HepG2 (cell line): ENCODE data around the gene CMTM2. TPM values are rescaled to one million over a fixed set of nuclear protein-coding genes. Genes with fewer than 3 reads are reported as not detected.
A peak's percentile ranks its signal among the peaks of the same experiment; 100 is the strongest.

Experiments
- ATAC-seq: fragments of 200-7000 bp; cut with Tn5 transposase; 3 replicates; pipeline ENCODE4 v1.9.1; 2020; ENCODE audit warnings: mild to moderate bottlenecking, moderate library complexity
- BruUV-seq: library from RNA; stranded (reverse); fragments of 400-500 nt; replicated peaks from 2 replicates; lab custom pipeline; 2021; lab: Mats Ljungman, UMichigan
- CTCF ChIA-PET: fragments of 300-600 bp; formaldehyde crosslinking; extraction: SDS; loops from one replicate; lab custom pipeline; 2021; ENCODE audit warnings: low total read pairs, inconsistent platforms, low intra/inter-chr PET ratio; lab: Yijun Ruan, JAX
- POLR2A ChIA-PET: fragments of 350-600 bp; sonication (Branson Sonifier 250); formaldehyde crosslinking; loops from one replicate; lab custom pipeline; 2020; ENCODE audit warnings: antibody characterized with exemption, inconsistent platforms; lab: Yijun Ruan, JAX
- DNase-seq: peaks from one replicate; pipeline ENCODE4 v3.0.0-alpha.2; 2015; ENCODE audit warnings: low spot score
- FAIRE-seq: peaks from 3 replicates; lab custom pipeline; 2011; peaks lifted over from hg19 to GRCh38; lab: Jason Lieb, UNC
- H2AFZ ChIP-seq: one replicate; pipeline ENCODE4 v1.6.1; 2011; ENCODE audit warnings: low read length, inconsistent platforms
- H3K27ac ChIP-seq: fragments of 300-600 bp; 3 replicates; pipeline ENCODE4 v1.8.0; 2011; ENCODE audit warnings: mixed run types, mild to moderate bottlenecking, mixed read lengths, low read length, inconsistent platforms; ENCODE audit not compliant: insufficient read depth; ENCODE audit errors: extremely low read length
- H3K27me3 ChIP-seq, 2 experiments: fragments of 200-600 bp in 1 of 2; 2 replicates in 1 of 2; 3 replicates in 1 of 2; pipeline versions ENCODE4 v1.6.0 to v1.8.0; 2011; ENCODE audit warnings: low read length in 2 of 2, mild to moderate bottlenecking in 2 of 2, moderate library complexity in 2 of 2, inconsistent platforms in 1 of 2; ENCODE audit not compliant: insufficient read depth in 2 of 2, control insufficient read depth in 1 of 2
- H3K36me3 ChIP-seq, 2 experiments: fragments of 200-600 bp in 1 of 2; replicated peaks in 1 of 2; 2 replicates in 1 of 2; 3 replicates in 1 of 2; pipeline versions ENCODE4 v1.5.1 to v1.8.0; 2011; ENCODE audit warnings: low read length in 2 of 2, inconsistent platforms in 1 of 2; ENCODE audit not compliant: insufficient read depth in 2 of 2, control insufficient read depth in 1 of 2
- H3K4me1 ChIP-seq: 2 replicates; pipeline ENCODE4 v1.5.1; 2012; ENCODE audit warnings: low read length, inconsistent platforms; ENCODE audit not compliant: insufficient read depth
- H3K4me2 ChIP-seq: 2 replicates; pipeline ENCODE4 v1.6.0; 2011; ENCODE audit warnings: low read depth, low read length, inconsistent platforms
- H3K4me3 ChIP-seq, 3 experiments: fragments of 200-600 bp in 1 of 3; sonication (generic), shearing (Covaris generic) in 1 of 3; replicated peaks in 1 of 3; 2 replicates each; pipeline ENCODE4 v1.5.1; 2011 to 2016; ENCODE audit warnings: low read length in 3 of 3, inconsistent platforms in 2 of 3, low read depth in 2 of 3, mild to moderate bottlenecking in 2 of 3, control low read depth in 1 of 3, mixed read lengths in 1 of 3; ENCODE audit not compliant: insufficient read depth in 1 of 3
- H3K79me2 ChIP-seq: one replicate; pipeline ENCODE4 v1.6.1; 2011; ENCODE audit warnings: low read length, inconsistent platforms; ENCODE audit not compliant: insufficient read depth
- H3K9ac ChIP-seq: 2 replicates; pipeline ENCODE4 v1.6.0; 2011; ENCODE audit warnings: mild to moderate bottlenecking, low read depth, low read length, inconsistent platforms; ENCODE audit not compliant: insufficient read depth
- H3K9me3 ChIP-seq: 2 replicates; pipeline ENCODE4 v1.5.1; 2012; ENCODE audit warnings: mild to moderate bottlenecking, low read length
- H4K20me1 ChIP-seq: 2 replicates; pipeline ENCODE4 v1.6.0; 2011; ENCODE audit warnings: inconsistent platforms, mild to moderate bottlenecking, low read length, moderate library complexity; ENCODE audit not compliant: insufficient read depth
- CREBL2 ChIP-seq: sonication (generic); formaldehyde crosslinking; IDR thresholded peaks from 2 replicates; pipeline ENCODE4 v1.8.1; 2023; ENCODE audit warnings: missing genetic modification reagents, mild to moderate bottlenecking, borderline replicate concordance
- PRDM4 ChIP-seq: sonication (generic); formaldehyde crosslinking; IDR thresholded peaks from 2 replicates; pipeline ENCODE4 v1.9.0; 2021; ENCODE audit warnings: missing genetic modification reagents, borderline replicate concordance
- REL ChIP-seq: sonication (generic); formaldehyde crosslinking; conservative IDR thresholded peaks from 2 replicates; pipeline ENCODE4 v1.8.0; 2022; ENCODE audit warnings: mild to moderate bottlenecking, missing genetic modification reagents, moderate library complexity
- SMC3 ChIP-seq: IDR thresholded peaks from 2 replicates; pipeline ENCODE4 v1.6.1; 2011; ENCODE audit warnings: low read length, improper control_type of control experiment
- STAT5B ChIP-seq: sonication (generic); formaldehyde crosslinking; IDR thresholded peaks from 2 replicates; pipeline ENCODE4 v1.4.0; 2020; ENCODE audit warnings: missing genetic modification reagents
- ZBTB21 ChIP-seq: sonication (generic); formaldehyde crosslinking; IDR thresholded peaks from 2 replicates; pipeline ENCODE4 v1.4.0; 2020; ENCODE audit warnings: missing genetic modification reagents
- ZNF512B ChIP-seq: sonication (generic); formaldehyde crosslinking; IDR thresholded peaks from 2 replicates; pipeline ENCODE4 v1.5.1; 2020; ENCODE audit warnings: missing genetic modification reagents, mild to moderate bottlenecking, borderline replicate concordance
- ZNF678 ChIP-seq: sonication (generic); formaldehyde crosslinking; IDR thresholded peaks from 2 replicates; pipeline ENCODE4 v1.4.0; 2020; ENCODE audit warnings: mild to moderate bottlenecking, missing genetic modification reagents
- WGBS: methylation state at CpG from one replicate; pipeline ENCODE4 v1.1.6; 2017; ENCODE audit warnings: low lambda C conversion rate; 5-methylcytosine and 5-hydroxymethylcytosine counted together
- in situ Hi-C: cut with HindIII; loops from 2 replicates; pipeline ENCODE4 v1.10.0; 2017; ENCODE audit warnings: low pct_unique_long_range_greater_than_20kb; ENCODE audit not compliant: extremely low pct_ligation_motif_present
- intact Hi-C: fragments of 100-400 bp; cut with micrococcal nuclease; formaldehyde crosslinking; loops from one replicate; pipeline ENCODE4 v1.10.0; 2022; ENCODE audit not compliant: unreplicated experiment
- polyA plus RNA-seq, 8 experiments: library from polyadenylated mRNA; depleted of rRNA in 3 of 8; stranded (reverse) in 7 of 8; unstranded in 1 of 8; fragments of >200 nt; fragmentation: Illumina TruSeq in 4 of 8; extraction: Trizol in 4 of 8; gene quantifications; 2 replicates each; pipeline versions ENCODE4 v1.2.1 to v1.2.3, GENCODE V29; 2011 to 2016; ENCODE audit warnings: low read depth in 4 of 8, missing spikeins in 1 of 8, mixed read lengths in 1 of 8; ENCODE audit not compliant: insufficient read depth in 1 of 8
- total RNA-seq, 5 experiments: library from RNA; depleted of rRNA; stranded (reverse); fragments of >200 nt; fragmentation: Illumina TruSeq; extraction: Trizol; gene quantifications; 2 replicates each; pipeline ENCODE4 v1.2.3, GENCODE V29; 2016; ENCODE audit warnings: low read depth in 1 of 5

The CMTM2 gene
- total and polyA plus RNA-seq, 2 of the 13 experiments (the other 11 are each of a cell fraction or from before 2014, with no cell fraction given): not detected

- no peaks in the 10 kb centered on the region for H3K9me3 ChIP-seq
- no peak overlapping the region for H2AFZ ChIP-seq
- DNase-seq (no peak), ATAC-seq (peak; percentile 55), FAIRE-seq (no peak)
- H3K79me2 ChIP-seq: no peaks in the 10 kb centered on the region
- H3K4me2 ChIP-seq: no peak overlapping the region
- 88% methylated on average over 4 of the region's 4 CpGs for WGBS
- peaks cover 3 to 23% of the 10 kb centered on the region in 2 experiments; a peak in 4 of 5 replicates for H3K36me3 ChIP-seq
- H3K27me3 ChIP-seq: no peaks in the 10 kb centered on the region
- H3K4me1 ChIP-seq: peaks cover 13% of the 10 kb centered on the region
- H4K20me1 ChIP-seq: no peaks in the 10 kb centered on the region
- no peak overlapping the region for H3K27ac ChIP-seq
- intact Hi-C loops: loop anchor here (5.0 kb wide), 1 partner anchor 1336 kb away; the partner anchor contains the start of gene EDC4
- H3K4me3 ChIP-seq: no peak overlapping the region
- no peak overlapping the region for H3K9ac ChIP-seq
- BruUV-seq: no TSS peak
- in situ Hi-C loops: no loop called here
- ChIA-PET POLR2A (interaction anchor here (0.7 kb wide), 1 partner anchor 14 kb away, joined by 3 read pairs; no protein-coding TSS in a partner anchor), CTCF (no interaction called here)
- TF ChIP-seq PRDM4 (CRISPR knock-in tag) (no peak), REL (CRISPR knock-in tag) (no peak), STAT5B (no peak)
Observed at GRCh38 chr16:66536525-66536924, 42.7 kb upstream of the CMTM2 start.

- H3K4me1 ChIP-seq: peaks cover 13% of the 10 kb centered on the region
- 95% methylated on average over 2 of the region's 2 CpGs for WGBS
- intact Hi-C loops (loop anchor here (5.0 kb wide), 1 partner anchor 1335 kb away; the partner anchor contains the start of gene EDC4), in situ Hi-C loops (no loop called here)
- DNase-seq: no peak
- ChIA-PET POLR2A (no interaction called here), CTCF (no interaction called here)
- ATAC-seq: no peak
- BruUV-seq: no TSS peak
- peaks cover 3 to 21% of the 10 kb centered on the region in 2 experiments; a peak in 3 of 5 replicates for H3K36me3 ChIP-seq
- H4K20me1 ChIP-seq: no peaks in the 10 kb centered on the region
- FAIRE-seq: no peak
- no peak overlapping the region for H3K27ac ChIP-seq
- H2AFZ ChIP-seq: no peak overlapping the region
- no peaks in the 10 kb centered on the region for H3K27me3 ChIP-seq
- H3K9me3 ChIP-seq: no peaks in the 10 kb centered on the region
- H3K79me2 ChIP-seq: no peaks in the 10 kb centered on the region
- H3K4me2 ChIP-seq: no peak overlapping the region
- no peak overlapping the region for H3K9ac ChIP-seq
- no peak overlapping the region for H3K4me3 ChIP-seq
- no peak for TF ChIP-seq ZNF678 (CRISPR knock-in tag)
- TF ChIP-seq SMC3: no peak
- TF ChIP-seq ZBTB21 (CRISPR knock-in tag): no peak
- no peak for TF ChIP-seq CREBL2 (CRISPR knock-in tag)
- no peak for TF ChIP-seq ZNF512B (CRISPR knock-in tag)
Observed at GRCh38 chr16:66537236-66537635, 42.0 kb upstream of the CMTM2 start.
